PFSK-1 (cell line): ENCODE data around the gene FERMT1.

Experiments used
- FOXP2 ChIP-seq: optimal IDR thresholded peaks from 2 replicates; pipeline ENCODE3; 2011; ENCODE audit warnings: borderline replicate concordance, control low read depth, inconsistent platforms; ENCODE audit not compliant: insufficient read depth; ENCODE audit errors: extremely low read length, extremely low read depth
- POLR2AphosphoS5 ChIP-seq: IDR thresholded peaks from 2 replicates; pipeline ENCODE4 v1.6.1; 2012; ENCODE audit warnings: low read depth, mild to moderate bottlenecking, control low read depth, low read length, moderate library complexity
- SIN3A ChIP-seq: IDR thresholded peaks from 2 replicates; pipeline ENCODE4 v1.6.1; 2012; ENCODE audit warnings: mild to moderate bottlenecking, low read length, moderate library complexity, borderline replicate concordance; ENCODE audit not compliant: insufficient read depth
- TAF1 ChIP-seq: IDR thresholded peaks from 2 replicates; pipeline ENCODE4 v1.6.1; 2012; ENCODE audit warnings: low read length, control low read depth, borderline replicate concordance; ENCODE audit not compliant: insufficient read depth
- TF ChIP-seq, protein P1 (sequence below), 2 experiments: IDR thresholded peaks; 2 replicates each; pipeline versions ENCODE4 v1.6.1 to v1.8.0; 2011 to 2012; ENCODE audit warnings: low read depth in 2 of 2, low read length in 2 of 2, control low read depth in 1 of 2, inconsistent platforms in 1 of 2, mild to moderate bottlenecking in 1 of 2, moderate library complexity in 1 of 2; ENCODE audit not compliant: insufficient read depth in 1 of 2

FERMT1 gene

GRCh38 chr20:6120491-6120988 lies 2.3 kb downstream of the FERMT1 start:
- no peak for TF ChIP-seq TAF1
- TF ChIP-seq FOXP2 = no peak
- TF ChIP-seq SIN3A = no peak
- TF ChIP-seq POLR2AphosphoS5 = no peak
- TF ChIP-seq, protein P1, sequence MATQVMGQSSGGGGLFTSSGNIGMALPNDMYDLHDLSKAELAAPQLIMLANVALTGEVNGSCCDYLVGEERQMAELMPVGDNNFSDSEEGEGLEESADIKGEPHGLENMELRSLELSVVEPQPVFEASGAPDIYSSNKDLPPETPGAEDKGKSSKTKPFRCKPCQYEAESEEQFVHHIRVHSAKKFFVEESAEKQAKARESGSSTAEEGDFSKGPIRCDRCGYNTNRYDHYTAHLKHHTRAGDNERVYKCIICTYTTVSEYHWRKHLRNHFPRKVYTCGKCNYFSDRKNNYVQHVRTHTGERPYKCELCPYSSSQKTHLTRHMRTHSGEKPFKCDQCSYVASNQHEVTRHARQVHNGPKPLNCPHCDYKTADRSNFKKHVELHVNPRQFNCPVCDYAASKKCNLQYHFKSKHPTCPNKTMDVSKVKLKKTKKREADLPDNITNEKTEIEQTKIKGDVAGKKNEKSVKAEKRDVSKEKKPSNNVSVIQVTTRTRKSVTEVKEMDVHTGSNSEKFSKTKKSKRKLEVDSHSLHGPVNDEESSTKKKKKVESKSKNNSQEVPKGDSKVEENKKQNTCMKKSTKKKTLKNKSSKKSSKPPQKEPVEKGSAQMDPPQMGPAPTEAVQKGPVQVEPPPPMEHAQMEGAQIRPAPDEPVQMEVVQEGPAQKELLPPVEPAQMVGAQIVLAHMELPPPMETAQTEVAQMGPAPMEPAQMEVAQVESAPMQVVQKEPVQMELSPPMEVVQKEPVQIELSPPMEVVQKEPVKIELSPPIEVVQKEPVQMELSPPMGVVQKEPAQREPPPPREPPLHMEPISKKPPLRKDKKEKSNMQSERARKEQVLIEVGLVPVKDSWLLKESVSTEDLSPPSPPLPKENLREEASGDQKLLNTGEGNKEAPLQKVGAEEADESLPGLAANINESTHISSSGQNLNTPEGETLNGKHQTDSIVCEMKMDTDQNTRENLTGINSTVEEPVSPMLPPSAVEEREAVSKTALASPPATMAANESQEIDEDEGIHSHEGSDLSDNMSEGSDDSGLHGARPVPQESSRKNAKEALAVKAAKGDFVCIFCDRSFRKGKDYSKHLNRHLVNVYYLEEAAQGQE (IDR thresholded peaks at IDR 0.05; ENCODE audit: insufficient read depth in 1 of 2, low read depth in 2 of 2, low read length in 2 of 2) = no peak

GRCh38 chr20:6116758-6117157 lies 6.1 kb downstream of the FERMT1 start:
- no peak for TF ChIP-seq SIN3A

DNA sequence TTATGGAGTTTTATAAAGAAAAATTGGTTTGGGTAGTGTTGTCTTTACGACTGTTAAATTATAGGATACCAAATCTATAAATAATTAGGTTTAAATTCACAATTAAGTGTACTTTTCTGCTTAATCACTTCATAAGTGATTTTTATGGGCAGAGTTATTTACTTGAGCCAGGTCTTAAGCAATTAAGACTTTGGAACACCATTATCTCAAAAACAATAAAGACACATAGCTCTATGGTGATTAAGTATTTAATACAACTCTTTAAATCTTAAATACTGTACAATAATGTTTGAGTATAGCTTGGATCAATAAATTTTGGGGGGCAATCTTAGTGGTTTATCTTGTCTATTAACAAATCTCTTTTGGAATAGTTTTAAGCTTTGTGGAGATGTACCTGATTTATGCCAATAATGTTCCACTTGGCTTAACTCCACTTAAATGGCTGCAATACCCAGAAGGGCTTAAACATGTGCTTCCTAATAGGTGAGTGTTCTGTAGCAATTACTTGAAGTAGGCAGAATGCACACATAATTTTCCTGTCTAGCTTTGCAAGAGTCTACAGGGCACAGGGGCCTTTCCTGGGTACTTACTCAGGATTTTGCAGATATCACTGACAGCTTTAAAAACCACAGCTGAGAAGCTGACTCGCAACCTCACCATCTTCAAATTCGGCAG lies 7.5 kb downstream of the FERMT1 start:
- TF ChIP-seq TAF1 (no peak), SIN3A (no peak), FOXP2 (no peak), POLR2AphosphoS5 (no peak)
- TF ChIP-seq, protein P1 (IDR thresholded peaks at IDR 0.05; ENCODE audit: insufficient read depth in 1 of 2, low read depth in 2 of 2, low read length in 2 of 2) = no peak

DNA sequence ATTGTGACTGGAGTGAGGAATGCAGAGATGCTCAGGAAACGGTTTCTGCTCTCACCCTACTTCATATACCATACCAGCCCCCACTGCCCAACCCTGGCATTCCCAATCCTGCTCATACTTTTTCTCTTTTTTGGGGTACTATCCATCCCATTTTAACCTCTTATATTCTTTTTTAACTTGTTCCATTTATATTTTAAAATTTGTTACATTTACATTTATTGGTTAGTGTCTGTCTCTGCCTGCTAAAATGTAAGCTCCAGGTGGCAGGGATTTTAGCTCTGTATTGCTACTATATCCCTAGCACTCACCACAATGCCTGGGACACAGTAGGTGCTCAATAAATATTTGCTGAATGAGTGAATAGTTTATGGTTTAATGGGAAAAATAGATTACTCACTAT lies 8.1 kb downstream of the FERMT1 start:
- TF ChIP-seq, protein P1 (IDR thresholded peaks at IDR 0.05; ENCODE audit: insufficient read depth in 1 of 2, low read depth in 2 of 2, low read length in 2 of 2) = no peak
- TF ChIP-seq SIN3A (no peak), FOXP2 (no peak), TAF1 (no peak), POLR2AphosphoS5 (no peak)

DNA sequence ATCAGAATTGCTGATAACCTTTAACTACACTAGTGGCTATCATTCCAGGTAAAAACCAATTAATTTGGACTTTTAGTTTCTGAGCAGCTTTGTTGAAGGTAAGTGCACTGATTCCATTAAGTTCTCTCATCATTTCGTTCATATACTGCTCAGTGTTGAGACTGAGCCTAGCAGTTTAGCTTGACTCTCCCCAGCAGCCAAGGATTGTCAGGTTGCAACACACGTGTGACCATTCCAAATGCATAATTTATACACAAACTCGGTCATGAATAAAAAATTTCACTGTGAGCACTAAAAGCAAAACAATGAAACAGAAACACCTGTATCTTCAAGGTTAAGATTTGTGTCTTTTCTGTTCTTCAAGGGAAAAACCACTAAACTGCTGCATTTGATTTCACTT lies 8.9 kb downstream of the FERMT1 start:
- TF ChIP-seq, protein P1 (IDR thresholded peaks at IDR 0.05; ENCODE audit: insufficient read depth in 1 of 2, low read depth in 2 of 2, low read length in 2 of 2) = no peak
- no peak for TF ChIP-seq TAF1
- no peak for TF ChIP-seq FOXP2
- no peak for TF ChIP-seq POLR2AphosphoS5
- no peak for TF ChIP-seq SIN3A
